ENCODE measurements around the gene CRTC1. TPM values are rescaled to one million over a fixed set of nuclear protein-coding genes. Genes with fewer than 3 reads are reported as not detected.
A peak's percentile ranks its signal among the peaks of the same experiment; 100 is the strongest.

Gene CRTC1
- total RNA-seq, 1 donor from 2014 or later: 15.5 TPM

DNA sequence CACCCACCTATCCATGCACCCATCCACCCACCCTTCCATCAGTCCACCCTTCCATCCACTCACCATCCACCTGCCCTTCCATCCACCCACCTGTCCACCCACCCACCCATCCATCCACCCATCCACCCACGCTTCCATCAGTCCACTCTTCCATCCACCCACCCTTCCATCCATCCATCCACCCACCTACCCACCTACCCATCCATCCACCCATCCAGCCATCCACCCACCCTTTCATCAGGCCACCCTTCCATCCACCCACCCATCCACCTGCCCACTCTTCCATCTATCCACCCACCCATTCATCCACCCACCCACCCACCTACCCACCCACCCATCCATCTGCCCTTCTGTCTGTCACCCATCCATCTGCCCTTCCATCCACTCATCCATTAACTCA, 29.6 kb upstream of the CRTC1 start:
- Mint-ChIP-seq H3K4me1 (peaks cover 37% of the 10 kb centered on the region), H3K27me3 (no peaks in the 10 kb centered on the region), H3K36me3 (ENCODE audit: low read depth) (no peaks in the 10 kb centered on the region), H3K4me3 (no peak overlapping the region), H3K27ac (no peak overlapping the region), H3K9me3 (no peaks in the 10 kb centered on the region)
- DNase-seq: no peak
- intact Hi-C loops (cut with micrococcal nuclease): no loop called here
- TF ChIP-seq, protein P1, sequence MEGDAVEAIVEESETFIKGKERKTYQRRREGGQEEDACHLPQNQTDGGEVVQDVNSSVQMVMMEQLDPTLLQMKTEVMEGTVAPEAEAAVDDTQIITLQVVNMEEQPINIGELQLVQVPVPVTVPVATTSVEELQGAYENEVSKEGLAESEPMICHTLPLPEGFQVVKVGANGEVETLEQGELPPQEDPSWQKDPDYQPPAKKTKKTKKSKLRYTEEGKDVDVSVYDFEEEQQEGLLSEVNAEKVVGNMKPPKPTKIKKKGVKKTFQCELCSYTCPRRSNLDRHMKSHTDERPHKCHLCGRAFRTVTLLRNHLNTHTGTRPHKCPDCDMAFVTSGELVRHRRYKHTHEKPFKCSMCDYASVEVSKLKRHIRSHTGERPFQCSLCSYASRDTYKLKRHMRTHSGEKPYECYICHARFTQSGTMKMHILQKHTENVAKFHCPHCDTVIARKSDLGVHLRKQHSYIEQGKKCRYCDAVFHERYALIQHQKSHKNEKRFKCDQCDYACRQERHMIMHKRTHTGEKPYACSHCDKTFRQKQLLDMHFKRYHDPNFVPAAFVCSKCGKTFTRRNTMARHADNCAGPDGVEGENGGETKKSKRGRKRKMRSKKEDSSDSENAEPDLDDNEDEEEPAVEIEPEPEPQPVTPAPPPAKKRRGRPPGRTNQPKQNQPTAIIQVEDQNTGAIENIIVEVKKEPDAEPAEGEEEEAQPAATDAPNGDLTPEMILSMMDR (IDR thresholded peaks at IDR 0.05): no peak
- no peak for ATAC-seq (ENCODE audit: low read depth)
- ChIA-PET CTCF (no interaction called here), POLR2A (no interaction called here)

DNA sequence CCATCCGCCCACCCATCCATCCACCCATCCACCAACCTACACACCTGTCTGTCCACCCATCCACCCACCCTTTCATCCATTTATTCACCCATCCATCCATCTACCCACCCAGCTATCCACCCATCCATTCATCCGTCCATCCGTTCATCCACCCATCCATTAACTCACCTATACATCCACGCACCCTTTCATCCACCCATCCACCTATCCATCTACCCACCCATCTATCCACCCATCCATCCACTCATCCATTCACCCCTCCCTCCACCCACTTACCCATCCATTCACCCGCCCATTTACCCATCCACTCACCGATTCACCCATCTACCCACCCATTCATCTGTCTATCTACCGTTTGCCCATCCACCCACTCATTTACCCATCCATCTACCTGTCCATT, 29.0 kb upstream of the CRTC1 start:
- H3K4me1 Mint-ChIP-seq: peaks cover 37% of the 10 kb centered on the region
- ATAC-seq (ENCODE audit: low read depth) (no peak), DNase-seq (no peak)
- CTCF ChIA-PET: no interaction called here
- no peaks in the 10 kb centered on the region for H3K9me3 Mint-ChIP-seq
- TF ChIP-seq, protein P1 (IDR thresholded peaks at IDR 0.05): no peak
- intact Hi-C loops (cut with micrococcal nuclease): no loop called here
- H3K4me3 Mint-ChIP-seq: no peak overlapping the region
- H3K27ac Mint-ChIP-seq: no peak overlapping the region
- no peaks in the 10 kb centered on the region for H3K36me3 Mint-ChIP-seq (ENCODE audit: low read depth)
- POLR2A ChIA-PET: no interaction called here
- no peaks in the 10 kb centered on the region for H3K27me3 Mint-ChIP-seq

DNA sequence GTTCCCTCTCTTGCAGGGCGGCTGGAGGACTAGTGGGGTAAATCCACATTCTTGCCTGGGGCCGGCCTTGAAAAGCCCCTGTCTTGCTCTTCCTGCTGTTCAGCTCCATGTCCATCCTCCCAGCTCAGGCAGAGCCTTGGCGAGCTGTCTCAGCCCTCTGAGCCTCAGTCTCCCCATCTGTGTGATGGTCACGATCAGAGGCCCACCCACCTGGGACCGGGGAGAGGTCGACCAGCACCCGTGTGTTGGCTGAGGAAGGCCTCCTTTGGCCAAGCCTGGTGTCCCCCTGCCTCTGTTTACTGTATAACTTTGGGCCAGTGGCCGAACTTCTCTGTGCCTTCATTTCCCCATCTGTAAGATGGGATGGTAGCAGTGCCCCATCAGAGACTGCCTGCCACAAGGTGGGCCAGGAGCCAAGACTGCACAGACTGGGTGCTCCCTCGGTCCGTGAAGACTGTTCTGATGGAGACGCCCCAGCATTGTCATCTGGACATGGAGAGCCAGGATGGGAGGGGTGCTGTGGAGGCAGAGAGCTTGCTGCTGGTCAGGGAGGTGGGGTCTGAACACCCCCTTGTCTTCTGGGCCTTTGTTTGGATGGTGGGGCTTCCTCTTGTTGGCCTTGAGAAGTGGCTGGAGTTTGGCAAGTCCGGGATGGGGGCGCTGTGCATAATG, 28.2 kb upstream of the CRTC1 start:
- intact Hi-C loops (cut with micrococcal nuclease): no loop called here
- H3K9me3 Mint-ChIP-seq: no peaks in the 10 kb centered on the region
- no peak for DNase-seq
- H3K4me3 Mint-ChIP-seq: no peak overlapping the region
- TF ChIP-seq, protein P1 (IDR thresholded peaks at IDR 0.05): no peak
- H3K27ac Mint-ChIP-seq: no peak overlapping the region
- no peaks in the 10 kb centered on the region for H3K36me3 Mint-ChIP-seq (ENCODE audit: low read depth)
- ChIA-PET POLR2A (no interaction called here), CTCF (no interaction called here)
- ATAC-seq (ENCODE audit: low read depth): no peak
- H3K4me1 Mint-ChIP-seq: peaks cover 30% of the 10 kb centered on the region
- no peaks in the 10 kb centered on the region for H3K27me3 Mint-ChIP-seq

DNA sequence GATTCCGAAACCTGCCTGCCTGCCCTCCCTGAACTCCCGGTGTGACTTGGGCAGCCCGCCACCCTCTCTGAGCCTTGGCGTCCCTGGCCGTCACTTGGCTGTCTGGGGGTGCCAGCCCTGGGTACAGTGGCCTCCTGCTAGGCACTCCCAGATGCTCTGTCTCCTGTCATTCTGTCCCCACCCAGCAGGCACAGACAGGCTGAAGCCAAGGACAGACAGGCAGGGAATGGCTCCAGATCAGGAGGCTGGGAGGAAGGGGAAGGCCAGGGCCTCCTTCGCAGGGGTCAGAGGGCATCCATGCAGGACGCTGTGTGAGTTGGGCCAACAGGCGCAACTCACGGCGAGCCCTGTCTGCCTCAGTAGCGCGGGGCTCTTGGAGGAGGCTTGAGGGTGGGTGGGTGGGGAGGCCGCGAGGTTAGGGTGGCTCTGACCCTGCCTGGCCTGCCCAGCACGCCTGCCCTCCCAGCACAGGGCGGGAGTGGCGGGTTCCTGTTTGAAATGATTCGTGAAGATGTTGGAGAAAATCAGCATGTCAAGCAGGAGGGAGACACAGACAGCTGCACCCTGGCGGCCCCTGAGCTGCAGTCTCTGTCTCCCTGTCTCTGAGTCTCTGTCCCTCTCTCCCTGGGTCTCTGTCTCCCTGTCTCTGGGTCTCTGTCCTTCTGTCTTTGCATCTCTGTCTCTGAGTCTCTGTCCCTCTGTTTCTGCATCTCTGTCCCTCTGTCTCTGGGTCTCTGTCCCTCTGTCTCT, 27.0 kb upstream of the CRTC1 start:
- no peak overlapping the region for H3K4me3 Mint-ChIP-seq
- intact Hi-C loops (cut with micrococcal nuclease): no loop called here
- ATAC-seq (ENCODE audit: low read depth) (no peak), DNase-seq (no peak)
- POLR2A ChIA-PET: no interaction called here
- no peaks in the 10 kb centered on the region for H3K36me3 Mint-ChIP-seq (ENCODE audit: low read depth)
- H3K9me3 Mint-ChIP-seq: no peaks in the 10 kb centered on the region
- CTCF ChIA-PET: no interaction called here
- H3K4me1 Mint-ChIP-seq: peaks cover 29% of the 10 kb centered on the region
- TF ChIP-seq, protein P1 (IDR thresholded peaks at IDR 0.05): no peak
- H3K27ac Mint-ChIP-seq: no peak overlapping the region
- no peaks in the 10 kb centered on the region for H3K27me3 Mint-ChIP-seq

DNA sequence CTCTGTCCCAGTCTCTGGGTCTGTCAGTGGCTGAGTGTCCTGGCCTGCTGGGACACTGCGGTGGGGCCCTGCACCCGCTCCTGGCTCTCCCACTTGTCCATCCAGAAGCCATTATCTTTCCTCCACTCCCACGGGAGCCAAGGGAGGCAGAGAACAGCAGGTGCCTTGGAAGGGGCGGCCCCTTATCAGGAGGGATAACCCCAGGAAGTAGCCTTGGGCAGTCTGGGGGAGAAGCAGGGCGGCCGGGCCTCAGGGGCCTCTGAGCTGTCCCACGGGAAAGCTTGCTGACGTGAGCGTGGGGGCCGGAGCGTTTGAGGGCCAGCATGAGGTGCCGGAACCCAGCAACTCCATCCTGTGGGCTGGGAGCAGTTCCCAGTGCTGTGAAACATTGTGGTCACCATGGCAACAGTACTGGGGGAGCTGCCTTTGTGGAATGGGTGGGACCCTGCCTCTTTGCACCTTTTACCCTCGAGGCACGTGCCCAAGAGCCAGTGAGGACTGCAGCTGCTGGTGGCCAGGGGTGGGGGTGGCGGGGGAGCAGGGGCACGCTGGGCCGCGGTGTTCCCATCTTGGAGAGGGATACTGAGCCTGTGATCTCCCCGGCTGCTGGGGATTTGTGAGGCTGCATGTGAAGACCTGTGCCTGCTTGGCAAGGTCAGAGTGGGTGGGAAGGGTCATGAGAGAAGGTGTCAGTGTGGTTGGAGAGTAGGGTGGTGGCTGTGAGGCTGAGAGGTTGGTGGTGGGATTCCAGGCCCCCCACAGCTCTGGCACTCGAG, 25.7 kb upstream of the CRTC1 start:
- H3K27me3 Mint-ChIP-seq: no peaks in the 10 kb centered on the region
- peaks cover 29% of the 10 kb centered on the region for H3K4me1 Mint-ChIP-seq
- DNase-seq (no peak), ATAC-seq (ENCODE audit: low read depth) (peak; percentile 60)
- ChIA-PET CTCF (no interaction called here), POLR2A (interaction anchor here (1.1 kb wide), 1 partner anchor 86 kb away, joined by 4 read pairs; the partner anchor contains the start of gene UBA52)
- no peak overlapping the region for H3K27ac Mint-ChIP-seq
- intact Hi-C loops (cut with micrococcal nuclease): no loop called here
- H3K4me3 Mint-ChIP-seq: no peak overlapping the region
- H3K9me3 Mint-ChIP-seq: no peaks in the 10 kb centered on the region
- no peaks in the 10 kb centered on the region for H3K36me3 Mint-ChIP-seq (ENCODE audit: low read depth)
- TF ChIP-seq, protein P1 (IDR thresholded peaks at IDR 0.05): no peak
